Lung (tissue), 12 donors: ENCODE data around the gene RNF144A. TPM values are rescaled to one million over a fixed set of nuclear protein-coding genes. Genes with fewer than 3 reads are reported as not detected.

Experiments
- ATAC-seq: fragments of 200-7000 bp; cut with Tn5 transposase; one replicate; pipeline ENCODE4 v1.9.1; 2020; ENCODE audit warnings: moderate number of reproducible peaks; ENCODE audit not compliant: insufficient read depth, low FRiP score
- DNase-seq, 3 donors: peaks; one replicate each; pipeline ENCODE4 v3.0.0-alpha.2; 2013 to 2017
- H3K27ac ChIP-seq, 2 donors: one replicate each; pipeline ENCODE4 v1.5.1; 2013; ENCODE audit warnings: mild to moderate bottlenecking in 2 of 2, moderate library complexity in 2 of 2, control low read depth in 1 of 2, inconsistent platforms in 1 of 2, low read depth in 1 of 2, low read length in 1 of 2
- H3K27me3 ChIP-seq, 3 donors: one replicate each; pipeline ENCODE4 v1.5.1; 2013; ENCODE audit warnings: low read length in 2 of 3; ENCODE audit not compliant: control insufficient read depth in 3 of 3, insufficient read depth in 3 of 3
- H3K36me3 ChIP-seq, 4 donors: one replicate each; pipeline ENCODE4 v1.5.1; 2013; ENCODE audit warnings: low read length in 4 of 4, mild to moderate bottlenecking in 1 of 4, moderate library complexity in 1 of 4; ENCODE audit not compliant: control insufficient read depth in 4 of 4, insufficient read depth in 4 of 4
- H3K4me1 ChIP-seq, 5 donors: one replicate each; pipeline ENCODE4 v1.5.1; 2013; ENCODE audit warnings: low read length in 5 of 5, mild to moderate bottlenecking in 2 of 5, moderate library complexity in 1 of 5; ENCODE audit not compliant: control insufficient read depth in 5 of 5, insufficient read depth in 5 of 5
- H3K4me3 ChIP-seq: one replicate; pipeline ENCODE4 v1.5.1; 2013; ENCODE audit warnings: mild to moderate bottlenecking, control low read depth, moderate library complexity
- H3K9ac ChIP-seq, 2 donors: one replicate each; pipeline ENCODE4 v1.5.1; 2013; ENCODE audit warnings: low read length in 2 of 2, control low read depth in 1 of 2; ENCODE audit not compliant: insufficient read depth in 1 of 2
- H3K9me3 ChIP-seq, 4 donors: one replicate each; pipeline ENCODE4 v1.5.1; 2013; ENCODE audit warnings: low read length in 3 of 4, mild to moderate bottlenecking in 1 of 4, moderate library complexity in 1 of 4; ENCODE audit not compliant: control insufficient read depth in 4 of 4, insufficient read depth in 3 of 4
- CTCF ChIP-seq: IDR thresholded peaks from 2 replicates; pipeline ENCODE4 v1.5.1; 2012; ENCODE audit warnings: mild to moderate bottlenecking; ENCODE audit errors: control extremely low read depth, extremely low read depth
- WGBS, 2 donors: extraction: QIAGEN DNeasy Blood & Tissue Kit; methylation state at CpG; one replicate each; pipeline ENCODE4 v1.1.7; 2013; 5-methylcytosine and 5-hydroxymethylcytosine counted together
- polyA plus RNA-seq, 2 donors: library from polyadenylated mRNA; stranded (reverse); fragments of 200-250 nt; gene quantifications; one replicate each; pipeline ENCODE4 v1.2.1, GENCODE V29; 2013
- total RNA-seq, 2 donors: library from RNA; depleted of rRNA in 1 of 2; stranded (reverse); fragments of >200 nt in 1 of 2; gene quantifications; one replicate each; pipeline ENCODE4 v1.2.1, GENCODE V29; 2014 to 2021
- donor health status: control.
- donor health status: control.
- donor health status: Bipolar disorder and iron deficiency.
- donor health status: healthy.
- donor health status: DM: yes; HTN: yes; CAD: no.

RNF144A gene
- total and polyA plus RNA-seq, 4 donors = 2.7 to 25.3 (median 5.8) TPM

GRCh38 chr2:7016148-7016547, 98.9 kb downstream of the RNF144A start:
- H3K9me3 ChIP-seq = no peaks in the 10 kb centered on the region
- H3K27me3 ChIP-seq = no peaks in the 10 kb centered on the region
- DNase-seq = peak in 2 of 3 donors; percentile 89 to 90
- H3K27ac ChIP-seq = no peak overlapping the region
- H3K4me1 ChIP-seq = peaks cover 0 to 47% (median 23%) of the 10 kb centered on the region in 5 donors
- H3K36me3 ChIP-seq = peaks cover 0 to 14% (median 6%) of the 10 kb centered on the region in 4 donors
- no peak overlapping the region for H3K4me3 ChIP-seq
- no peak overlapping the region for H3K9ac ChIP-seq
- WGBS, 2 donors = 84 to 90% methylated on average over 3 of the region's 3 CpGs
- TF ChIP-seq CTCF = no peak
- no peak for ATAC-seq

GRCh38 chr2:7016601-7017211, 99.5 kb downstream of the RNF144A start:
- 81% methylated on average over 11 of the region's 11 CpGs for WGBS, 2 donors
- H3K36me3 ChIP-seq = peaks cover 0 to 19% (median 7%) of the 10 kb centered on the region in 4 donors
- H3K4me1 ChIP-seq = peaks cover 0 to 47% (median 22%) of the 10 kb centered on the region in 5 donors
- H3K9me3 ChIP-seq = no peaks in the 10 kb centered on the region
- no peak overlapping the region for H3K4me3 ChIP-seq
- DNase-seq = peak in 1 of 3 donors; percentile 54
- H3K27ac ChIP-seq = no peak overlapping the region
- no peak for TF ChIP-seq CTCF
- H3K9ac ChIP-seq = no peak overlapping the region
- no peak for ATAC-seq
- no peaks in the 10 kb centered on the region for H3K27me3 ChIP-seq

- no peak for TF ChIP-seq CTCF
- H3K9ac ChIP-seq = no peak overlapping the region
- DNase-seq = no peak
- H3K27me3 ChIP-seq = no peaks in the 10 kb centered on the region
- no peak overlapping the region for H3K4me3 ChIP-seq
- peaks cover 0 to 51% (median 24%) of the 10 kb centered on the region in 5 donors for H3K4me1 ChIP-seq
- no peaks in the 10 kb centered on the region for H3K9me3 ChIP-seq
- 88 to 90% methylated on average over 14 of the region's 14 CpGs for WGBS, 2 donors
- peaks cover 0 to 19% (median 7%) of the 10 kb centered on the region in 4 donors for H3K36me3 ChIP-seq
- ATAC-seq = no peak
- H3K27ac ChIP-seq = no peak overlapping the region
Observed at GRCh38 chr2:7017671-7018281, 100.6 kb downstream of the RNF144A start.
